Measurements from ENCODE around the gene OR7A5.

DNA sequence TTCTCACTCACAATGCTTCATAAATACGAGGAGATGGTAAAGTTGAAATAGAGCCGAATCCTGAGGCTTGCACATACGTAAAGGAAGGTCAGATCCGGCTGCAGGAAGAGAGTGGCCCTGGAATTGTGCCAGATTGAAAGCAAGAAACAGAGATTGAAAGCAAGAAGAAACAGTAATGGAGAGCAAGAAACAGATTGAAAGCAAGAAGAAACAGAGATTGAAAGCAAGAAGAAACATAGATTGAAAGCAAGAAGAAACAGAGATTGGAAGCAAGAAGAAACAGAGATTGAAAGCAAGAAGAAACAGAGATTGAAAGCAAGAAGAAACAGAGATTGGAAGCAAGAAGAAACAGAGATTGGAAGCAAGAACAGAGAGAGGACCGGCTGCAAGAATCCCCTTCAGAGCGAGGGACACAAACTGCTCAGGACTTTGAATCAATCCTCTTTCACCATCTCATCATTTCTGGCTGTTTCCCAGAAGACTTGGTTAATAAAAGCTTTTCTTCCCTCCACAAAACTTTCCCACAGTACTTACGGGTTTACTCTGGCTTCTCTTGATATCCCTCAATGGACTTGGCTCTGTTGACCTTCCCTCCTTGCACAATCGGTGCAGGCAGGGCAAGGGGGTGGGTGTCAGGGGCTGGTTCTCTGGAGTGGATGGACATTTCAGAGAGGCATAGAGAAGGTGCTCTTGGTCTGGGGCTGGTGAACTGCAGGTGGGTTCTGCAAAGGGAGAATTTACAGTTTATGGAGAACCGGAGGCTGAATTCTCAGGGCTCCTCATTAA, 25.5 kb downstream of the OR7A5 start:
- TF ChIP-seq, protein P1, sequence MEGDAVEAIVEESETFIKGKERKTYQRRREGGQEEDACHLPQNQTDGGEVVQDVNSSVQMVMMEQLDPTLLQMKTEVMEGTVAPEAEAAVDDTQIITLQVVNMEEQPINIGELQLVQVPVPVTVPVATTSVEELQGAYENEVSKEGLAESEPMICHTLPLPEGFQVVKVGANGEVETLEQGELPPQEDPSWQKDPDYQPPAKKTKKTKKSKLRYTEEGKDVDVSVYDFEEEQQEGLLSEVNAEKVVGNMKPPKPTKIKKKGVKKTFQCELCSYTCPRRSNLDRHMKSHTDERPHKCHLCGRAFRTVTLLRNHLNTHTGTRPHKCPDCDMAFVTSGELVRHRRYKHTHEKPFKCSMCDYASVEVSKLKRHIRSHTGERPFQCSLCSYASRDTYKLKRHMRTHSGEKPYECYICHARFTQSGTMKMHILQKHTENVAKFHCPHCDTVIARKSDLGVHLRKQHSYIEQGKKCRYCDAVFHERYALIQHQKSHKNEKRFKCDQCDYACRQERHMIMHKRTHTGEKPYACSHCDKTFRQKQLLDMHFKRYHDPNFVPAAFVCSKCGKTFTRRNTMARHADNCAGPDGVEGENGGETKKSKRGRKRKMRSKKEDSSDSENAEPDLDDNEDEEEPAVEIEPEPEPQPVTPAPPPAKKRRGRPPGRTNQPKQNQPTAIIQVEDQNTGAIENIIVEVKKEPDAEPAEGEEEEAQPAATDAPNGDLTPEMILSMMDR (conservative IDR thresholded peaks at IDR 0.05; ENCODE audit: low read length), result no peak
- no peak for TF ChIP-seq EZH2phosphoT487 (IDR thresholded peaks at IDR 0.05; ENCODE audit: borderline replicate concordance, low read depth, low read length)
